K562 (cell line): Measurements from ENCODE around the gene OVOL1. TPM values are rescaled to one million over a fixed set of nuclear protein-coding genes. Genes with fewer than 3 reads are reported as not detected.

Experiments used
- ESRRA ChIP-seq: fragments of 450-650 bp; IDR thresholded peaks from 2 replicates; pipeline ENCODE4 v1.6.1; 2014; ENCODE audit warnings: low read depth, mild to moderate bottlenecking, moderate library complexity, borderline replicate concordance
- HMGN3 ChIP-seq: IDR thresholded peaks from 2 replicates; pipeline ENCODE4 v1.6.1; 2011; ENCODE audit warnings: borderline replicate concordance, low read depth, mild to moderate bottlenecking, mixed read lengths, low read length; ENCODE audit not compliant: insufficient read length; ENCODE audit errors: extremely low read depth
- JUND ChIP-seq, 2 experiments: IDR thresholded peaks; 2 replicates in 1 of 2; 3 replicates in 1 of 2; pipeline ENCODE4 v1.6.1; 2011; ENCODE audit warnings: borderline replicate concordance in 2 of 2, low read depth in 2 of 2, low read length in 2 of 2, improper control_type of control experiment in 1 of 2, missing biosample characterization in 1 of 2, missing genetic modification characterization in 1 of 2, missing genetic modification reagents in 1 of 2
- LARP7 ChIP-seq: fragments of 450-650 bp; IDR thresholded peaks from 2 replicates; pipeline ENCODE4 v1.6.1; 2016
- SIN3A ChIP-seq, 2 experiments: fragments of 150-350 bp in 1 of 2; IDR thresholded peaks; 2 replicates each; pipeline ENCODE4 v1.6.1; 2011 to 2016; ENCODE audit warnings: borderline replicate concordance in 2 of 2, low read depth in 2 of 2, low read length in 2 of 2, mild to moderate bottlenecking in 2 of 2, moderate library complexity in 2 of 2; ENCODE audit not compliant: control insufficient read depth in 1 of 2
- SMAD4 ChIP-seq: fragments of 250-450 bp; sonication (Bioruptor Pico); conservative IDR thresholded peaks from 2 replicates; pipeline ENCODE4 v1.8.0; 2021; ENCODE audit warnings: inconsistent platforms, mild to moderate bottlenecking, moderate library complexity
- YY1 ChIP-seq, 3 experiments: IDR thresholded peaks; 2 replicates each; pipeline ENCODE4 v1.6.1; 2011; ENCODE audit warnings: low read length in 2 of 3, mild to moderate bottlenecking in 2 of 3, moderate library complexity in 2 of 3, borderline replicate concordance in 1 of 3, control low read depth in 1 of 3, low read depth in 1 of 3; ENCODE audit not compliant: insufficient read depth in 3 of 3, insufficient replicate concordance in 2 of 3, control insufficient read depth in 1 of 3, insufficient read length in 1 of 3; ENCODE audit errors: extremely low read depth in 1 of 3
- ZFX ChIP-seq: sonication (generic); formaldehyde crosslinking; IDR thresholded peaks from 2 replicates; pipeline ENCODE4 v1.8.0; 2022; ENCODE audit warnings: mild to moderate bottlenecking, missing genetic modification reagents, moderate library complexity
- ZNF263 ChIP-seq: sonication (generic); formaldehyde crosslinking; IDR thresholded peaks from 2 replicates; pipeline ENCODE4 v1.8.0; 2022; ENCODE audit warnings: mild to moderate bottlenecking, missing genetic modification reagents, borderline replicate concordance
- ZNF584 ChIP-seq: fragments of 200-800 bp; sonication (Bioruptor generic); IDR thresholded peaks from 2 replicates; pipeline ENCODE4 v1.6.1; 2016; ENCODE audit warnings: low read depth, mild to moderate bottlenecking, missing genetic modification characterization, missing compliant biosample characterization
- polyA plus RNA-seq, 8 experiments: library from polyadenylated mRNA; depleted of rRNA in 4 of 8; stranded (reverse) in 5 of 8; unstranded in 3 of 8; fragments of >200 nt; fragmentation: Nextera tagmentation in 2 of 8; fragmentation: Illumina TruSeq in 1 of 8; extraction: Ambion mirVana in 2 of 8; extraction: Trizol in 1 of 8; gene quantifications; 2 replicates each; pipeline versions ENCODE4 v1.2.1 to v1.2.3, GENCODE V29; 2011 to 2014; ENCODE audit warnings: inconsistent platforms in 1 of 8, missing spikeins in 1 of 8
- total RNA-seq, 7 experiments: library from RNA; depleted of rRNA in 6 of 7; stranded (reverse); fragments of >200 nt in 6 of 7; fragmentation: Illumina TruSeq in 2 of 7; extraction: Trizol in 2 of 7; gene quantifications; 2 replicates each; pipeline versions ENCODE4 v1.2.1 to v1.2.3, GENCODE V29; 2011 to 2021; ENCODE audit warnings: low replicate concordance in 1 of 7
- TF ChIP-seq, protein P1 (sequence below), 3 experiments: fragments of 200-800 bp in 1 of 3; fragments of 250-450 bp in 1 of 3; fragments of 450-650 bp in 1 of 3; sonication (Bioruptor Pico) in 1 of 3; sonication (Bioruptor generic) in 1 of 3; formaldehyde crosslinking in 1 of 3; IDR thresholded peaks; 2 replicates each; pipeline versions ENCODE4 v1.6.1 to v1.8.0; 2016 to 2022; ENCODE audit warnings: mild to moderate bottlenecking in 2 of 3, missing genetic modification characterization in 2 of 3, missing compliant biosample characterization in 1 of 3, moderate library complexity in 1 of 3
- TF ChIP-seq, protein P2 (sequence below): fragments of 200-800 bp; sonication (Bioruptor generic); IDR thresholded peaks from 2 replicates; pipeline ENCODE4 v1.6.1; 2017; ENCODE audit warnings: missing genetic modification characterization, missing compliant biosample characterization
- TF ChIP-seq, protein P3 (sequence below), 2 experiments: IDR thresholded peaks; 2 replicates each; pipeline ENCODE4 v1.6.1; 2012; ENCODE audit warnings: improper control_type of control experiment in 2 of 2, low read depth in 2 of 2, low read length in 2 of 2, borderline replicate concordance in 1 of 2
- TF ChIP-seq, protein P4 (sequence below), 2 experiments: IDR thresholded peaks; 2 replicates each; pipeline ENCODE4 v1.6.1; 2011; ENCODE audit warnings: borderline replicate concordance in 1 of 2, control low read depth in 1 of 2, low read depth in 1 of 2, low read length in 1 of 2, mild to moderate bottlenecking in 1 of 2, mixed read lengths in 1 of 2, moderate library complexity in 1 of 2; ENCODE audit not compliant: insufficient read depth in 1 of 2, insufficient read length in 1 of 2, poor library complexity in 1 of 2, severe bottlenecking in 1 of 2; ENCODE audit errors: extremely low read depth in 1 of 2

Gene OVOL1
- total and polyA plus RNA-seq, 9 of the 15 experiments (the other 6 are each of a cell fraction or from before 2014, with no cell fraction given) = 0.09 TPM; not detected in 8

DNA sequence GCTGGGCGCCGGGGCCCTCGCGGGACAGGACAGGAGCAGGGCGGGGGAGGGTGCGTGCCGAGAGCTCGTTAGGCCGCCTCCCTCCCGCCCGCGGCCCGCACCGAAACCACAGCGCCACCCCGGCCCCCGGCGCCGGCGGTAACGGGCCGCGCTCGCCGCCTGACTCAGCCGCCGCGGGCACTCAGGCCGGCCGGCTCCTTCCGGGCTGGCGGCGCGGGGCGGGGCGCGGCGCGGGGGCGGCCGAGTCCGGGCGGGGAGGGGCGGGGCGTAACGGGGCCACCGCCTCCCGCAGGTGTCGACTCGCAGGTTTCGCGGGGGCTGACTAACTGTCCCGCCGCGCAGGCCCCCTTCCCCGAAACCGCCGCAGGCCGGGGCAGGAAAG lies 6.1 kb upstream of the OVOL1 start, which contains the start of gene AP5B1 (continued):
- TF ChIP-seq SMAD4 (CRISPR knock-in tag) (peak; percentile 84), ZNF584 (CRISPR knock-in tag) (no peak), LARP7 (no peak), ZFX (no peak), ZNF263 (CRISPR knock-in tag) (0 out of 2 replicates have a peak, but pooled peaks have one; percentile 15), ESRRA (peak; percentile 18; the same call in 1 of the 2 replicates), SIN3A (IDR thresholded peaks at IDR 0.05; ENCODE audit: borderline replicate concordance in 2 of 2, control insufficient read depth in 1 of 2, low read depth in 2 of 2, low read length in 2 of 2) (peak in 1 of 2 experiments; percentile 61; a peak in 1 of 4 replicates), YY1 (IDR thresholded peaks at IDR 0.05; ENCODE audit: borderline replicate concordance in 1 of 3, control insufficient read depth in 1 of 3, extremely low read depth in 1 of 3, insufficient read depth in 3 of 3, insufficient read length in 1 of 3, insufficient replicate concordance in 2 of 3, low read depth in 1 of 3, low read length in 2 of 3) (peak in 2 of 3 experiments; percentile 22 to 27), HMGN3 (peak; percentile 27), JUND (IDR thresholded peaks at IDR 0.05; ENCODE audit: borderline replicate concordance, low read depth, low read length) (0 out of 2 replicates have a peak, but pooled peaks have one; percentile 35), JUND (tag; IDR thresholded peaks at IDR 0.05; ENCODE audit: borderline replicate concordance, low read depth, low read length) (no peak)
- TF ChIP-seq, protein P1, sequence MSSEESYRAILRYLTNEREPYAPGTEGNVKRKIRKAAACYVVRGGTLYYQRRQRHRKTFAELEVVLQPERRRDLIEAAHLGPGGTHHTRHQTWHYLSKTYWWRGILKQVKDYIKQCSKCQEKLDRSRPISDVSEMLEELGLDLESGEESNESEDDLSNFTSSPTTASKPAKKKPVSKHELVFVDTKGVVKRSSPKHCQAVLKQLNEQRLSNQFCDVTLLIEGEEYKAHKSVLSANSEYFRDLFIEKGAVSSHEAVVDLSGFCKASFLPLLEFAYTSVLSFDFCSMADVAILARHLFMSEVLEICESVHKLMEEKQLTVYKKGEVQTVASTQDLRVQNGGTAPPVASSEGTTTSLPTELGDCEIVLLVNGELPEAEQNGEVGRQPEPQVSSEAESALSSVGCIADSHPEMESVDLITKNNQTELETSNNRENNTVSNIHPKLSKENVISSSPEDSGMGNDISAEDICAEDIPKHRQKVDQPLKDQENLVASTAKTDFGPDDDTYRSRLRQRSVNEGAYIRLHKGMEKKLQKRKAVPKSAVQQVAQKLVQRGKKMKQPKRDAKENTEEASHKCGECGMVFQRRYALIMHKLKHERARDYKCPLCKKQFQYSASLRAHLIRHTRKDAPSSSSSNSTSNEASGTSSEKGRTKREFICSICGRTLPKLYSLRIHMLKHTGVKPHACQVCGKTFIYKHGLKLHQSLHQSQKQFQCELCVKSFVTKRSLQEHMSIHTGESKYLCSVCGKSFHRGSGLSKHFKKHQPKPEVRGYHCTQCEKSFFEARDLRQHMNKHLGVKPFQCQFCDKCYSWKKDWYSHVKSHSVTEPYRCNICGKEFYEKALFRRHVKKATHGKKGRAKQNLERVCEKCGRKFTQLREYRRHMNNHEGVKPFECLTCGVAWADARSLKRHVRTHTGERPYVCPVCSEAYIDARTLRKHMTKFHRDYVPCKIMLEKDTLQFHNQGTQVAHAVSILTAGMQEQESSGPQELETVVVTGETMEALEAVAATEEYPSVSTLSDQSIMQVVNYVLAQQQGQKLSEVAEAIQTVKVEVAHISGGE (CRISPR knock-in tag; IDR thresholded peaks at IDR 0.05) = peak in 1 of 3 experiments; percentile 59; a peak in 1 of 6 replicates
- TF ChIP-seq, protein P2, sequence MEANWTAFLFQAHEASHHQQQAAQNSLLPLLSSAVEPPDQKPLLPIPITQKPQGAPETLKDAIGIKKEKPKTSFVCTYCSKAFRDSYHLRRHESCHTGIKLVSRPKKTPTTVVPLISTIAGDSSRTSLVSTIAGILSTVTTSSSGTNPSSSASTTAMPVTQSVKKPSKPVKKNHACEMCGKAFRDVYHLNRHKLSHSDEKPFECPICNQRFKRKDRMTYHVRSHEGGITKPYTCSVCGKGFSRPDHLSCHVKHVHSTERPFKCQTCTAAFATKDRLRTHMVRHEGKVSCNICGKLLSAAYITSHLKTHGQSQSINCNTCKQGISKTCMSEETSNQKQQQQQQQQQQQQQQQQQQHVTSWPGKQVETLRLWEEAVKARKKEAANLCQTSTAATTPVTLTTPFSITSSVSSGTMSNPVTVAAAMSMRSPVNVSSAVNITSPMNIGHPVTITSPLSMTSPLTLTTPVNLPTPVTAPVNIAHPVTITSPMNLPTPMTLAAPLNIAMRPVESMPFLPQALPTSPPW (CRISPR knock-in tag) = peak; percentile 90
- TF ChIP-seq, protein P3, sequence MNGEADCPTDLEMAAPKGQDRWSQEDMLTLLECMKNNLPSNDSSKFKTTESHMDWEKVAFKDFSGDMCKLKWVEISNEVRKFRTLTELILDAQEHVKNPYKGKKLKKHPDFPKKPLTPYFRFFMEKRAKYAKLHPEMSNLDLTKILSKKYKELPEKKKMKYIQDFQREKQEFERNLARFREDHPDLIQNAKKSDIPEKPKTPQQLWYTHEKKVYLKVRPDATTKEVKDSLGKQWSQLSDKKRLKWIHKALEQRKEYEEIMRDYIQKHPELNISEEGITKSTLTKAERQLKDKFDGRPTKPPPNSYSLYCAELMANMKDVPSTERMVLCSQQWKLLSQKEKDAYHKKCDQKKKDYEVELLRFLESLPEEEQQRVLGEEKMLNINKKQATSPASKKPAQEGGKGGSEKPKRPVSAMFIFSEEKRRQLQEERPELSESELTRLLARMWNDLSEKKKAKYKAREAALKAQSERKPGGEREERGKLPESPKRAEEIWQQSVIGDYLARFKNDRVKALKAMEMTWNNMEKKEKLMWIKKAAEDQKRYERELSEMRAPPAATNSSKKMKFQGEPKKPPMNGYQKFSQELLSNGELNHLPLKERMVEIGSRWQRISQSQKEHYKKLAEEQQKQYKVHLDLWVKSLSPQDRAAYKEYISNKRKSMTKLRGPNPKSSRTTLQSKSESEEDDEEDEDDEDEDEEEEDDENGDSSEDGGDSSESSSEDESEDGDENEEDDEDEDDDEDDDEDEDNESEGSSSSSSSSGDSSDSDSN (IDR thresholded peaks at IDR 0.05; ENCODE audit: borderline replicate concordance in 1 of 2, low read depth in 2 of 2, low read length in 2 of 2) = peak in 1 of 2 experiments; percentile 72; a peak in 1 of 4 replicates
- TF ChIP-seq, protein P4, sequence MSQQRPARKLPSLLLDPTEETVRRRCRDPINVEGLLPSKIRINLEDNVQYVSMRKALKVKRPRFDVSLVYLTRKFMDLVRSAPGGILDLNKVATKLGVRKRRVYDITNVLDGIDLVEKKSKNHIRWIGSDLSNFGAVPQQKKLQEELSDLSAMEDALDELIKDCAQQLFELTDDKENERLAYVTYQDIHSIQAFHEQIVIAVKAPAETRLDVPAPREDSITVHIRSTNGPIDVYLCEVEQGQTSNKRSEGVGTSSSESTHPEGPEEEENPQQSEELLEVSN (IDR thresholded peaks at IDR 0.05; ENCODE audit: borderline replicate concordance in 1 of 2, extremely low read depth in 1 of 2, insufficient read depth in 1 of 2, insufficient read length in 1 of 2, low read depth in 1 of 2, low read length in 1 of 2, poor library complexity in 1 of 2, severe bottlenecking in 1 of 2) = peak in 1 of 2 experiments; percentile 85
